Endothelial cell of umbilical vein (primary cell): ENCODE results near the gene TM9SF1. TPM values are rescaled to one million over a fixed set of nuclear protein-coding genes. Genes with fewer than 3 reads are reported as not detected.

ENCODE experiments used
- BruUV-seq: library from RNA; stranded (reverse); fragments of 400-500 nt; replicated peaks from 2 replicates; lab custom pipeline; 2021; lab: Mats Ljungman, UMichigan
- CTCF ChIA-PET: fragments of 300-600, 350-600 bp; sonication (Branson Sonifier 250); formaldehyde crosslinking; loops from one replicate; lab custom pipeline; 2021; ENCODE audit warnings: antibody characterized with exemption, inconsistent platforms; lab: Charles Lee
- POLR2A ChIA-PET: fragments of 300-600, 350-600 bp; sonication (Branson Sonifier 250); formaldehyde crosslinking; loops from one replicate; lab custom pipeline; 2021; ENCODE audit warnings: antibody characterized with exemption, inconsistent platforms; lab: Charles Lee
- DNase-seq: peaks from one replicate; pipeline ENCODE4 v3.0.0-alpha.2; 2011; ENCODE audit warnings: low read depth, low spot score
- FAIRE-seq: peaks from 2 replicates; lab custom pipeline; 2011; peaks lifted over from hg19 to GRCh38; lab: Jason Lieb, UNC
- H2AFZ ChIP-seq: 2 replicates; pipeline ENCODE4 v1.6.0; 2012; ENCODE audit warnings: low read depth, low read length, control low read depth, inconsistent platforms
- H3K27ac ChIP-seq: 2 replicates; pipeline ENCODE4 v1.5.1; 2011; ENCODE audit warnings: low read depth, mild to moderate bottlenecking, control low read depth, low read length, moderate library complexity; ENCODE audit not compliant: insufficient read depth
- H3K27me3 ChIP-seq, 2 experiments: 2 replicates each; pipeline versions ENCODE4 v1.6.0 to v1.6.1; 2011; ENCODE audit warnings: low read length in 2 of 2, mixed read lengths in 1 of 2; ENCODE audit not compliant: control insufficient read depth in 2 of 2, insufficient read depth in 2 of 2
- H3K36me3 ChIP-seq, 2 experiments: 2 replicates in 1 of 2; 3 replicates in 1 of 2; pipeline ENCODE4 v1.5.1; 2011; ENCODE audit warnings: low read length in 2 of 2, mild to moderate bottlenecking in 1 of 2, moderate library complexity in 1 of 2; ENCODE audit not compliant: control insufficient read depth in 2 of 2, insufficient read depth in 2 of 2; ENCODE audit errors: extremely low read depth in 1 of 2
- H3K4me1 ChIP-seq: 3 replicates; pipeline ENCODE4 v1.5.1; 2011; ENCODE audit warnings: mild to moderate bottlenecking, low read length; ENCODE audit not compliant: control insufficient read depth, insufficient read depth; ENCODE audit errors: extremely low read depth
- H3K4me2 ChIP-seq: 2 replicates; pipeline ENCODE4 v1.6.1; 2011; ENCODE audit warnings: low read length, control low read depth, mixed read lengths; ENCODE audit not compliant: insufficient read depth
- H3K4me3 ChIP-seq, 3 experiments: fragments of 200-600 bp in 1 of 3; sonication (generic), shearing (Covaris generic) in 1 of 3; replicated peaks in 1 of 3; 2 replicates each; pipeline ENCODE4 v1.5.1; 2011 to 2016; ENCODE audit warnings: control low read depth in 3 of 3, low read length in 3 of 3, mild to moderate bottlenecking in 2 of 3, inconsistent platforms in 1 of 3, low read depth in 1 of 3, moderate library complexity in 1 of 3; ENCODE audit not compliant: insufficient read depth in 1 of 3
- H3K79me2 ChIP-seq: 2 replicates; pipeline ENCODE4 v1.6.0; 2012; ENCODE audit warnings: low read length, inconsistent platforms; ENCODE audit not compliant: control insufficient read depth, insufficient read depth
- H3K9ac ChIP-seq: replicated peaks from 2 replicates; pipeline ENCODE3; 2011; ENCODE audit warnings: low read length, control low read depth; ENCODE audit not compliant: insufficient read depth; ENCODE audit errors: extremely low read depth
- H3K9me1 ChIP-seq: replicated peaks from 3 replicates; pipeline ENCODE4 v1.6.0; 2011; ENCODE audit warnings: mild to moderate bottlenecking, low read length; ENCODE audit not compliant: control insufficient read depth, insufficient read depth; ENCODE audit errors: extremely low read depth
- H3K9me3 ChIP-seq: replicated peaks from 2 replicates; pipeline ENCODE4 v1.5.1; 2012; ENCODE audit warnings: low read length, inconsistent platforms; ENCODE audit not compliant: control insufficient read depth, insufficient read depth
- H4K20me1 ChIP-seq: replicated peaks from 2 replicates; pipeline ENCODE3; 2011; ENCODE audit warnings: mild to moderate bottlenecking, low read length; ENCODE audit not compliant: control insufficient read depth, insufficient read depth; ENCODE audit errors: extremely low read depth
- EZH2 ChIP-seq: IDR thresholded peaks from 2 replicates; pipeline ENCODE4 v1.6.1; 2012; ENCODE audit warnings: borderline replicate concordance, low read depth, mild to moderate bottlenecking, moderate library complexity, low read length, inconsistent platforms; ENCODE audit not compliant: severe bottlenecking
- FOS ChIP-seq: IDR thresholded peaks from 2 replicates; pipeline ENCODE4 v1.6.1; 2011; ENCODE audit warnings: mild to moderate bottlenecking, low read length, moderate library complexity, borderline replicate concordance; ENCODE audit not compliant: insufficient read depth
- MYC ChIP-seq: IDR thresholded peaks from one replicate; pipeline ENCODE4 v1.6.1; 2011; ENCODE audit warnings: mild to moderate bottlenecking, low read depth, low read length
- POLR2A ChIP-seq: IDR thresholded peaks from 2 replicates; pipeline ENCODE4 v1.6.1; 2012; ENCODE audit warnings: low read depth, mild to moderate bottlenecking, control low read depth, low read length
- POLR2AphosphoS5 ChIP-seq: IDR thresholded peaks from 2 replicates; pipeline ENCODE4 v1.6.1; 2012; ENCODE audit warnings: low read depth, mild to moderate bottlenecking, control low read depth, low read length, moderate library complexity; ENCODE audit not compliant: insufficient read depth
- dilution Hi-C: fragments of 300-500 bp; cut with MboI; formaldehyde crosslinking; loops from one replicate; pipeline ENCODE4 v1.15.0; 2019; ENCODE audit warnings: low sequenced_read_pairs; ENCODE audit not compliant: extremely low pct_ligation_motif_present
- intact Hi-C: fragments of 100-400 bp; cut with micrococcal nuclease; formaldehyde crosslinking; loops from one replicate; pipeline ENCODE4 v1.10.0; 2022
- polyA plus RNA-seq, 4 experiments: library from polyadenylated mRNA; depleted of rRNA in 3 of 4; stranded (reverse) in 3 of 4; unstranded in 1 of 4; fragments of >200 nt; gene quantifications; 2 replicates each; pipeline versions ENCODE4 v1.2.1 to v1.2.3, GENCODE V29; 2011 to 2012; ENCODE audit warnings: missing spikeins in 1 of 4
- total RNA-seq: library from RNA; stranded (reverse); gene quantifications from 2 replicates; pipeline ENCODE4 v1.2.3, GENCODE V29; 2021
- TF ChIP-seq, protein P1 (sequence below): IDR thresholded peaks from 2 replicates; pipeline ENCODE4 v1.6.1; 2011; ENCODE audit not compliant: insufficient read depth, insufficient read length

Gene TM9SF1
- total and polyA plus RNA-seq, 2 donors (not counting 3 experiments of a cell fraction or from before 2014, with no cell fraction given) = 60.7 to 71.5 TPM

DNA sequence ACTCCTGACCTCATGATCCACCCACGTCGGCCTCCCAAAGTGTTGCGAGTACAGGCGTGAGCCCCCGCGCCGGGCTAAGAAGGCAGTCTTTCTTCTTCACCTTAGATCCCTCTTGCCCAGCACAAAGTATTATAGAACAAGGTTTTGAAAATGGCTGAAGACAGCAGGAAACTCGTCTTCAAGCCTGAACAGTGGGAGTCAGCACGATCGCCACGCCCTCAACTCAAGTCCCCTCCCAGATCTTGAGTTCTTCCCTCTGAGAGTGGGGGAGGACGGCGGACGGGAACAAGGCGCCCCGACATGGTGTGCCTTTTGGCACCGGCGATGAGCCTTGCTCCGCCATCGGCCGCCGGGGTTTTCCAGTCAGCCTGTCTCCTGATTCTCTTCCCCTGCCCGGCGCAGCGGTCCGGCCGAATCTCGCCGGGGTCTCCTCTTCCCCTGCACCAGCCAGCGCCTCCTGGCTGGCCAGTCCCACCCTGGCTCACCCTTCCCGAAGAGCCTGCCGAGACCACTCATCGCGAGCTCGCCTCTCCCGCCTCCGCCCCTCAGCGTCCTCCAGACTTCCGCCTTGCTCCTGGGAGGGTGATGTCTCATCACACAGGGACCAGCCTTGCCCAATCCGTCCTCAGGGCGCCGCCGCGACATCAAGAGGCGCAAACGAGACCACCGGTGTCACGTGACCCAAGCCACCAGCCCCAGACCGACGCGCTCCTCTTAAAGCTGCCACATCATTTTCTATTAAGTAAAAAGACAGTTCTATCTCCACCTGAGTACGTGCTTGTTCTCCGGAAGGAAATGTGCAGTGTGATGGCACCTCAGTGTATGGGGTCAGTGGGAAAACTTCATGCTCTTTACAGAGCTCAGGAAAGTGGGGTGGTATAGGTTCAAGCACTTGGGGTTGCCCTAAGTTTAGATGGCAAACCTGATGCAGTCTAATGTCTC lies 18.0 kb upstream of the TM9SF1 start, which contains the start of gene CHMP4A:
Gene CHMP4A (minus strand): TSS at position 565 of the 942 bp plus-strand sequence. CDS start 49 bp downstream, at position 516.
- Histone ChIP-seq H3K36me3 (peaks cover 4 to 14% of the 10 kb centered on the region in 2 experiments), H3K9me3 (no peaks in the 10 kb centered on the region), H3K79me2 (peaks cover 2% of the 10 kb centered on the region), H2AFZ (peak within 1 kb of the TSS; percentile 56), H3K9me1 (no peaks in the 10 kb centered on the region), H3K4me1 (peaks cover 11% of the 10 kb centered on the region), H3K27me3 (no peaks in the 10 kb centered on the region), H3K9ac (peak within 1 kb of the TSS; percentile 93), H4K20me1 (no peaks in the 10 kb centered on the region), H3K27ac (peak within 1 kb of the TSS; percentile 91), H3K4me2 (peak within 1 kb of the TSS; percentile 47), H3K4me3 (peak within 1 kb of the TSS; percentile 3 to 90 (median 46))
- DNase-seq = peak; percentile 99
- no TSS peak for BruUV-seq
- FAIRE-seq = peak; percentile 99
- ChIA-PET POLR2A (interaction anchor here (0.9 to 3.4 kb wide), 8 partner anchors 12 to 95 kb away, joined by 3 to 21 read pairs (median 5); partner anchors contain the start of genes CIDEB, GMPR2, IPO4 and PSME2), CTCF (interaction anchor here (0.7 to 4.9 kb wide), 13 partner anchors 12 to 218 kb away, joined by 3 to 71 read pairs (median 5); partner anchors contain the start of genes CIDEB, DHRS1, IPO4 and IRF9)
- dilution Hi-C loops (no loop called here), intact Hi-C loops (loop anchor here (1.0 kb wide), 5 partner anchors 11 to 66 kb away; partner anchors contain the start of genes GMPR2, IRF9, NEDD8 and RNF31)
- peak; percentile 85 for TF ChIP-seq POLR2A
- peak; percentile 89 for TF ChIP-seq POLR2AphosphoS5
- TF ChIP-seq, protein P1, sequence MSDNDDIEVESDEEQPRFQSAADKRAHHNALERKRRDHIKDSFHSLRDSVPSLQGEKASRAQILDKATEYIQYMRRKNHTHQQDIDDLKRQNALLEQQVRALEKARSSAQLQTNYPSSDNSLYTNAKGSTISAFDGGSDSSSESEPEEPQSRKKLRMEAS = peak; percentile 78
- peak; percentile 7 for TF ChIP-seq FOS
- no peak for TF ChIP-seq MYC
- no peak for TF ChIP-seq EZH2
